Measurements from ENCODE around the gene ZNF652. TPM values are rescaled to one million over a fixed set of nuclear protein-coding genes. Genes with fewer than 3 reads are reported as not detected.

The ZNF652 gene
- polyA plus RNA-seq, 1 donor (not counting 4 experiments of a cell fraction or from before 2014, with no cell fraction given), result 8.9 TPM

GRCh38 chr17:49381033-49381432 lies 19.0 kb upstream of the ZNF652 start:
- no peaks in the 10 kb centered on the region for H4K20me1 ChIP-seq (ENCODE audit: control insufficient read depth, extremely low read depth, insufficient read depth, low read length)
- H3K4me1 ChIP-seq (ENCODE audit: control insufficient read depth, extremely low read depth, insufficient read depth, low read length), result peaks cover 9% of the 10 kb centered on the region
- no peak overlapping the region for H3K27ac ChIP-seq (ENCODE audit: control insufficient read depth, insufficient read depth, low read length)
- H3K4me3 ChIP-seq (ENCODE audit: control insufficient read depth in 2 of 3, extremely low read depth in 1 of 3, insufficient read depth in 2 of 3, low read depth in 1 of 3, low read length in 3 of 3), result no peak overlapping the region
- no peaks in the 10 kb centered on the region for H3K9me1 ChIP-seq (ENCODE audit: control insufficient read depth, extremely low read depth, insufficient read depth, low read length)
- no peak for TF ChIP-seq EZH2 (IDR thresholded peaks at IDR 0.05; ENCODE audit: low read length)
- TF ChIP-seq, protein P1, sequence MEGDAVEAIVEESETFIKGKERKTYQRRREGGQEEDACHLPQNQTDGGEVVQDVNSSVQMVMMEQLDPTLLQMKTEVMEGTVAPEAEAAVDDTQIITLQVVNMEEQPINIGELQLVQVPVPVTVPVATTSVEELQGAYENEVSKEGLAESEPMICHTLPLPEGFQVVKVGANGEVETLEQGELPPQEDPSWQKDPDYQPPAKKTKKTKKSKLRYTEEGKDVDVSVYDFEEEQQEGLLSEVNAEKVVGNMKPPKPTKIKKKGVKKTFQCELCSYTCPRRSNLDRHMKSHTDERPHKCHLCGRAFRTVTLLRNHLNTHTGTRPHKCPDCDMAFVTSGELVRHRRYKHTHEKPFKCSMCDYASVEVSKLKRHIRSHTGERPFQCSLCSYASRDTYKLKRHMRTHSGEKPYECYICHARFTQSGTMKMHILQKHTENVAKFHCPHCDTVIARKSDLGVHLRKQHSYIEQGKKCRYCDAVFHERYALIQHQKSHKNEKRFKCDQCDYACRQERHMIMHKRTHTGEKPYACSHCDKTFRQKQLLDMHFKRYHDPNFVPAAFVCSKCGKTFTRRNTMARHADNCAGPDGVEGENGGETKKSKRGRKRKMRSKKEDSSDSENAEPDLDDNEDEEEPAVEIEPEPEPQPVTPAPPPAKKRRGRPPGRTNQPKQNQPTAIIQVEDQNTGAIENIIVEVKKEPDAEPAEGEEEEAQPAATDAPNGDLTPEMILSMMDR (optimal IDR thresholded peaks at IDR 0.05 in 1 of 3, IDR thresholded peaks at IDR 0.05 in 1 of 3, conservative IDR thresholded peaks at IDR 0.05 in 1 of 3; ENCODE audit: extremely low read depth in 1 of 3, insufficient read depth in 2 of 3, low read length in 3 of 3), result no peak
- dilution Hi-C loops (cut with MboI; ENCODE audit: extremely low pct_ligation_motif_present, low sequenced_read_pairs), result no loop called here
- H3K27me3 ChIP-seq (ENCODE audit: control insufficient read depth, extremely low read depth, insufficient read depth, low read length), result peaks cover 14% of the 10 kb centered on the region
- FAIRE-seq, result no peak
- no peak overlapping the region for H3K4me2 ChIP-seq (ENCODE audit: control insufficient read depth, extremely low read depth, insufficient read depth, low read depth, low read length)
- no peaks in the 10 kb centered on the region for H3K79me2 ChIP-seq (ENCODE audit: control insufficient read depth, insufficient read depth, low read length)
- no peaks in the 10 kb centered on the region for H3K9me3 ChIP-seq (ENCODE audit: control insufficient read depth, low read depth, low read length)
- no peak overlapping the region for H3K9ac ChIP-seq (ENCODE audit: control insufficient read depth, extremely low read depth, insufficient read depth, low read length)
- H2AFZ ChIP-seq (ENCODE audit: control insufficient read depth, low read length), result no peak overlapping the region
- H3K36me3 ChIP-seq (ENCODE audit: control insufficient read depth in 2 of 2, extremely low read depth in 1 of 2, insufficient read depth in 2 of 2, low read length in 2 of 2), result no peaks in the 10 kb centered on the region
- no peak for DNase-seq (ENCODE audit: low read depth, low spot score)

- DNase-seq (ENCODE audit: low read depth, low spot score) (no peak), FAIRE-seq (no peak)
- Histone ChIP-seq H3K9ac (ENCODE audit: control insufficient read depth, extremely low read depth, insufficient read depth, low read length) (no peak overlapping the region), H3K27me3 (ENCODE audit: control insufficient read depth, extremely low read depth, insufficient read depth, low read length) (peaks cover 14% of the 10 kb centered on the region), H3K4me2 (ENCODE audit: control insufficient read depth, extremely low read depth, insufficient read depth, low read depth, low read length) (no peak overlapping the region), H3K4me3 (ENCODE audit: control insufficient read depth in 2 of 3, extremely low read depth in 1 of 3, insufficient read depth in 2 of 3, low read depth in 1 of 3, low read length in 3 of 3) (no peak overlapping the region), H3K9me3 (ENCODE audit: control insufficient read depth, low read depth, low read length) (no peaks in the 10 kb centered on the region), H3K9me1 (ENCODE audit: control insufficient read depth, extremely low read depth, insufficient read depth, low read length) (no peaks in the 10 kb centered on the region), H3K36me3 (ENCODE audit: control insufficient read depth in 2 of 2, extremely low read depth in 1 of 2, insufficient read depth in 2 of 2, low read length in 2 of 2) (no peaks in the 10 kb centered on the region), H2AFZ (ENCODE audit: control insufficient read depth, low read length) (no peak overlapping the region), H4K20me1 (ENCODE audit: control insufficient read depth, extremely low read depth, insufficient read depth, low read length) (no peaks in the 10 kb centered on the region), H3K79me2 (ENCODE audit: control insufficient read depth, insufficient read depth, low read length) (no peaks in the 10 kb centered on the region), H3K27ac (ENCODE audit: control insufficient read depth, insufficient read depth, low read length) (no peak overlapping the region), H3K4me1 (ENCODE audit: control insufficient read depth, extremely low read depth, insufficient read depth, low read length) (peaks cover 9% of the 10 kb centered on the region)
- TF ChIP-seq, protein P1 (optimal IDR thresholded peaks at IDR 0.05 in 1 of 3, IDR thresholded peaks at IDR 0.05 in 1 of 3, conservative IDR thresholded peaks at IDR 0.05 in 1 of 3; ENCODE audit: extremely low read depth in 1 of 3, insufficient read depth in 2 of 3, low read length in 3 of 3), result no peak
- no peak for TF ChIP-seq EZH2 (IDR thresholded peaks at IDR 0.05; ENCODE audit: low read length)
- dilution Hi-C loops (cut with MboI; ENCODE audit: extremely low pct_ligation_motif_present, low sequenced_read_pairs), result no loop called here
Measured at GRCh38 chr17:49379926-49380325, 17.9 kb upstream of the ZNF652 start.
